PC-9 (cell line): Measurements from ENCODE around the gene FLYWCH1. TPM values are rescaled to one million over a fixed set of nuclear protein-coding genes. Genes with fewer than 3 reads are reported as not detected.

Experiments
- BruUV-seq: library from RNA; stranded (reverse); fragments of 400-500 nt; replicated peaks from 2 replicates; lab custom pipeline; 2021; lab: Mats Ljungman, UMichigan
- CTCF ChIA-PET: fragments of 300-600 bp; sonication (Branson Sonifier 250); formaldehyde crosslinking; loops from one replicate; lab custom pipeline; 2022; ENCODE audit warnings: antibody characterized with exemption; lab: Charles Lee
- POLR2A ChIA-PET: fragments of 300-600 bp; sonication (Branson Sonifier 250); formaldehyde crosslinking; loops from one replicate; lab custom pipeline; 2022; ENCODE audit warnings: antibody characterized with exemption; ENCODE audit not compliant: unreplicated experiment; lab: Charles Lee
- DNase-seq, 2 experiments: peaks; one replicate each; pipeline versions ENCODE4 v3.0.0 to v3.0.0-alpha.2; 2015 to 2022; ENCODE audit warnings: mixed read lengths in 1 of 2
- H2AFZ ChIP-seq: fragments of 200-600 bp; sonication (generic); 2 replicates; pipeline ENCODE4 v1.8.1; 2017; ENCODE audit warnings: antibody characterized with exemption
- H3F3A ChIP-seq: fragments of 200-600 bp; sonication (generic); 2 replicates; pipeline ENCODE4 v1.8.1; 2017; ENCODE audit warnings: antibody characterized with exemption, mild to moderate bottlenecking, low read depth; ENCODE audit not compliant: insufficient read depth
- H3K27ac ChIP-seq: fragments of 200-600 bp; sonication (generic); 2 replicates; pipeline ENCODE4 v1.6.1; 2016; ENCODE audit warnings: mixed run types
- H3K27me3 ChIP-seq: fragments of 200-600 bp; sonication (generic); 2 replicates; pipeline ENCODE4 v1.6.1; 2016; ENCODE audit warnings: low read depth, mixed run types; ENCODE audit not compliant: insufficient read depth
- H3K36me3 ChIP-seq: fragments of 200-600 bp; sonication (generic); 2 replicates; pipeline ENCODE4 v1.6.1; 2016; ENCODE audit warnings: low read depth, mixed run types
- H3K4me1 ChIP-seq: fragments of 200-600 bp; sonication (generic); replicated peaks from 2 replicates; pipeline ENCODE4 v1.6.1; 2016; ENCODE audit warnings: mixed run types; ENCODE audit not compliant: insufficient read depth
- H3K4me2 ChIP-seq: fragments of 200-600 bp; sonication (generic); 2 replicates; pipeline ENCODE4 v1.6.1; 2017; ENCODE audit warnings: mixed run types
- H3K4me3 ChIP-seq: fragments of 200-600 bp; sonication (generic); 2 replicates; pipeline ENCODE4 v1.6.1; 2016; ENCODE audit warnings: mixed run types
- H3K79me2 ChIP-seq: fragments of 200-600 bp; sonication (generic); 2 replicates; pipeline ENCODE4 v1.6.1; 2017; ENCODE audit warnings: low read depth, mixed run types
- H3K9me2 ChIP-seq: fragments of 200-600 bp; sonication (generic); 2 replicates; pipeline ENCODE4 v1.8.1; 2017; ENCODE audit warnings: mild to moderate bottlenecking; ENCODE audit not compliant: insufficient read depth
- H3K9me3 ChIP-seq: fragments of 200-600 bp; sonication (generic); 2 replicates; pipeline ENCODE4 v1.8.1; 2016; ENCODE audit warnings: low read depth; ENCODE audit not compliant: insufficient read depth
- H4K20me1 ChIP-seq: fragments of 200-600 bp; sonication (generic); 2 replicates; pipeline ENCODE4 v1.8.1; 2017; ENCODE audit not compliant: insufficient read depth
- CTCF ChIP-seq: fragments of 200-600 bp; sonication (generic); conservative IDR thresholded peaks from 2 replicates; pipeline ENCODE4 v1.6.1; 2017; ENCODE audit warnings: mixed run types, antibody characterized with exemption, mild to moderate bottlenecking, moderate library complexity
- EZH2 ChIP-seq: fragments of 200-600 bp; sonication (generic); IDR thresholded peaks from 2 replicates; pipeline ENCODE4 v1.8.0; 2017; ENCODE audit warnings: antibody characterized with exemption, low read depth
- intact Hi-C: fragments of 100-400 bp; cut with micrococcal nuclease; formaldehyde crosslinking; loops from one replicate; pipeline ENCODE4 v1.10.0; 2022; ENCODE audit not compliant: unreplicated experiment
- total RNA-seq: library from RNA; stranded (reverse); gene quantifications from 2 replicates; pipeline ENCODE4 v1.2.3, GENCODE V29; 2021

FLYWCH1 gene
- total RNA-seq, 1 experiment from 2014 or later: 79.9 TPM

- Histone ChIP-seq H3K27me3 (no peaks in the 10 kb centered on the region), H3K9me2 (no peaks in the 10 kb centered on the region), H3K36me3 (no peaks in the 10 kb centered on the region), H4K20me1 (no peaks in the 10 kb centered on the region), H3F3A (peaks cover 33% of the 10 kb centered on the region), H2AFZ (no peak overlapping the region), H3K4me1 (peaks cover 11% of the 10 kb centered on the region; the same call in 1 of the 2 replicates), H3K9me3 (no peaks in the 10 kb centered on the region), H3K4me3 (no peak overlapping the region), H3K79me2 (no peaks in the 10 kb centered on the region), H3K27ac (no peak overlapping the region), H3K4me2 (no peak overlapping the region)
- POLR2A ChIA-PET: no interaction called here
- CTCF ChIA-PET: interaction anchor here (0.6 kb wide), 1 partner anchor 457 kb away, joined by 5 read pairs; no protein-coding TSS in a partner anchor
- no peak for TF ChIP-seq CTCF
- intact Hi-C loops: no loop called here
- DNase-seq: no peak
- BruUV-seq: no TSS peak
These were observed 39.8 kb upstream of the FLYWCH1 start for GRCh38 chr16:2871926-2872325.

GRCh38 chr16:2874032-2874911 lies 37.5 kb upstream of the FLYWCH1 start:
- POLR2A ChIA-PET: interaction anchor here (0.6 kb wide), 3 partner anchors 90 to 910 kb away, joined by 3 to 36 read pairs (median 10); partner anchors contain the start of genes KCTD5, KREMEN2 and RPS2
- 0 out of 2 replicates have a peak, but pooled peaks cover 6% of the 10 kb centered on the region for H3K4me1 ChIP-seq

More at GRCh38 chr16:2874032-2874911, 37.5 kb upstream of the FLYWCH1 start:
- CTCF ChIA-PET: interaction anchor here (0.6 to 0.7 kb wide), 6 partner anchors 17 to 1187 kb away, joined by 3 to 17 read pairs (median 8); partner anchors contain the start of gene PRSS21
- Histone ChIP-seq H3K27ac (no peak overlapping the region), H3K4me3 (no peak overlapping the region), H3K36me3 (no peaks in the 10 kb centered on the region), H3K9me2 (no peaks in the 10 kb centered on the region), H3F3A (peaks cover 13% of the 10 kb centered on the region), H2AFZ (no peak overlapping the region), H3K4me2 (peak overlapping the region; percentile 23; the same call in 1 of the 2 replicates), H3K79me2 (no peaks in the 10 kb centered on the region), H3K27me3 (no peaks in the 10 kb centered on the region), H3K9me3 (no peaks in the 10 kb centered on the region), H4K20me1 (no peaks in the 10 kb centered on the region)
- no peak for TF ChIP-seq EZH2
- TF ChIP-seq CTCF: no peak
- intact Hi-C loops: loop anchor here (2.0 kb wide), 2 partner anchors 45 to 53 kb away; no protein-coding TSS in a partner anchor
- no TSS peak for BruUV-seq
- no peak for DNase-seq
